Esophagus squamous epithelium (tissue), 4 donors: Measurements from ENCODE around the gene PARP4.
"Not testable (repeated sequence)": the region's sequence is repeated elsewhere in the genome, so short reads cannot be mapped to it uniquely, and the experiment has no call there.

Experiments used
- CTCF ChIP-seq, 6 experiments: fragments of 450-650 bp in 4 of 6; fragments of 200-600 bp in 2 of 6; sonication (generic) in 2 of 6; IDR thresholded peaks; one replicate each; pipeline ENCODE4 v1.5.1; 2016 to 2019; ENCODE audit warnings: antibody characterized with exemption in 6 of 6, mild to moderate bottlenecking in 4 of 6, moderate library complexity in 4 of 6
- POLR2A ChIP-seq, 4 donors: fragments of 450-650 bp; IDR thresholded peaks; one replicate each; pipeline ENCODE4 v1.6.1; 2017; ENCODE audit warnings: antibody characterized with exemption in 4 of 4, mild to moderate bottlenecking in 4 of 4, moderate library complexity in 3 of 4

GRCh38 chr13:24380881-24381280, 131.7 kb downstream of the PARP4 start:
- not testable (repeated sequence) for TF ChIP-seq CTCF, POLR2A (IDR thresholded peaks at IDR 0.05)
